ENCODE measurements around the gene DUSP10.

The DUSP10 gene

DNA sequence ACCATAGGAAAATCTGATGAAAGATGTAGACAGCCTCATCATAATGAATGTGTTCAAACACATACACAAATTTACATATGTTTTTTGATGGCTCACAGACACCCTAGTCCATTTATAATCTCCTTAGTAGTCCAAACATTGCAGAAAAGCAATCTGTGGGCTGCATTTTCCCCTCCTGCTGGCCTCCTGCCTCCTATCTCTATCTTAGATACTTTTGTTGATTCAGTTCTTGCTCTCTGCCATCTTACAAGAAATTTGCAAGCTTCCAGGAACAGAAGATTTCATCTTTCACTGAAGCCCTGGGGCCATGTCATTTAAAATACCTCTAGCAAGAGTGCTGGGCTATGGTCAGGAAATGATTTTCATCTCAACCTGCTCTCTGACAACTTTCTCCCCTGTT is 50.6 kb downstream of the DUSP10 start:
- Mint-ChIP-seq H3K27ac (no peak overlapping the region), H3K27me3 (no peaks in the 10 kb centered on the region), H3K9me3 (peaks cover 8% of the 10 kb centered on the region), H3K4me1 (ENCODE audit: low read depth) (peaks cover 9% of the 10 kb centered on the region), H3K36me3 (ENCODE audit: low read depth) (no peaks in the 10 kb centered on the region), H3K4me3 (no peak overlapping the region)
- DNase-seq: no peak

- no peak for DNase-seq
- Mint-ChIP-seq H3K27ac (no peak overlapping the region), H3K36me3 (ENCODE audit: low read depth) (no peaks in the 10 kb centered on the region), H3K4me1 (ENCODE audit: low read depth) (peaks cover 9% of the 10 kb centered on the region), H3K4me3 (no peak overlapping the region), H3K27me3 (no peaks in the 10 kb centered on the region), H3K9me3 (peaks cover 8% of the 10 kb centered on the region)
Measured at GRCh38 chr1:221690858-221691257, 51.0 kb downstream of the DUSP10 start.

GRCh38 chr1:221689138-221689537 is 52.8 kb downstream of the DUSP10 start:
- DNase-seq: no peak

DNA sequence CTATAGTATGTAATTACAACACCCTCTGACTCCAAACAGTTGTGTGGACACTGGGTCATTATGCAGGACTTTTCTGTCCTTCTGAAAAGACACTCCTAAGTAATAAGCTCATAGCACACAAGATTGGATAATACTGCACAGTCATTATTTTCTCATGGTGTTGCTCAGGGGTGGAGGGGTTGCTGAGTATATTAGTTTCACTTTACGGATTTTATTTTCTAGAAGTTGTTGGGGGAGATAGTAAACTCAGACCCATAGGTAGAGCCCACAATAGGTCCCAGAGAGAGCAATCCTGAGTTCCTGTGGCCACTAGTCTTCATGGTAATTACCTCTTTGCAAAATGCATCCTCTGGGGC is 53.4 kb downstream of the DUSP10 start:
- Mint-ChIP-seq H3K36me3 (ENCODE audit: low read depth) (no peaks in the 10 kb centered on the region), H3K27me3 (no peaks in the 10 kb centered on the region), H3K9me3 (peaks cover 4% of the 10 kb centered on the region), H3K4me1 (ENCODE audit: low read depth) (peaks cover 9% of the 10 kb centered on the region), H3K4me3 (no peak overlapping the region), H3K27ac (no peak overlapping the region)
- no peak for DNase-seq

More at GRCh38 chr1:221689138-221689537, 52.8 kb downstream of the DUSP10 start:
- Mint-ChIP-seq H3K27me3 (no peaks in the 10 kb centered on the region), H3K4me3 (no peak overlapping the region), H3K36me3 (ENCODE audit: low read depth) (no peaks in the 10 kb centered on the region), H3K27ac (no peak overlapping the region), H3K9me3 (peaks cover 8% of the 10 kb centered on the region), H3K4me1 (ENCODE audit: low read depth) (peaks cover 9% of the 10 kb centered on the region)

DNA sequence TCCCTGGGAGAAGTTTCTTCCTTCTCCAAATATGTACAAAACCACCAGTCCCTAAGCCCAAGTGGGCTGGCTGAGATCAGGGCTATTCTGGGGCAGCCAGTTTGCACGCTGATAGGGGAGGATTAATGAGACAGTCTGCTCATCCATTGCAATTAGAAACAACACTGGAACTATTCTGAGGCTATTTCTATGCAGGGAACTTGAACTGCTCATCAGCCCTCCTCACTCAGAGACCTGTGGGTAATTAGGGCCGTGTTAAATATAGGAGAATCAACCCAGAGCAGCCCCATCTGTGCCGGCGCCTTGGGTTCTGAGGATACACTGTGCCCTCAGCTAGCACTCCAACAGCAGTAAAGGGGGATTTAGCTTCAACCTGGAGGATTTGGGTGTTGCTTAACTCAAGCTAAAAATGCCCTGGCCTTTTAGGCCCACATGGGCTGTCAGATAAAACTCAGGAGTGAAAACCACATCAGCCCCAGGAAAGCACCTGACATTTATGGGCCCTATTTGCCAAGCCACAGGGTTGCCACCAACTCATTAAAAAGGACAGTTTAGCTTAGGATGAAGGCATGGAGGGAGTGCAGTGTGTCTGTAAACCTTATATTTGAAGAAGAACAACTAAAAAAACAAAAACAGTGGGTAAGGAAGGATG is 53.9 kb downstream of the DUSP10 start:
- no peak for DNase-seq
- peaks cover 9% of the 10 kb centered on the region for H3K4me1 Mint-ChIP-seq (ENCODE audit: low read depth)
- H3K9me3 Mint-ChIP-seq: no peaks in the 10 kb centered on the region
- no peaks in the 10 kb centered on the region for H3K27me3 Mint-ChIP-seq
- H3K27ac Mint-ChIP-seq: no peak overlapping the region
- H3K4me3 Mint-ChIP-seq: no peak overlapping the region
- H3K36me3 Mint-ChIP-seq (ENCODE audit: low read depth): no peaks in the 10 kb centered on the region

DNA sequence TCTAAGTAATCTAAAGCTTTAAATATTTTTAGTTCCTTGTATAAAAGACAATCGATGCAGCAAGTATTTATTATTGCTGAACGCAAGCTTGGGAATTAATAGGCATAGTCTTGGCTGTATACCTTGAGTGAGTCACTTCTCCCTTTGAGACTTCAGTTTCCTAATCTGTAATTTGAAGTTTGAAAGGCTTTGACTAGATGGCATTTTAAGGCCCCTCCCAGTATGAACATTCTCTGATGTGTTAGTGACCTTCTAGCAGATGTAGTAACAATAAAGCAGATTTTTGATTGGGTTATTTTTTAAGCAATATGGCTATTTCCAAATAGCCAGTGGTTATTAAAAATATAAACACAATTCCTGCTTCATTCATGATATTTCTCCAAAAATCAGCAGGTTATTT is 58.2 kb downstream of the DUSP10 start:
- no peak for DNase-seq
- Mint-ChIP-seq H3K9me3 (peaks cover 7% of the 10 kb centered on the region), H3K36me3 (ENCODE audit: low read depth) (no peaks in the 10 kb centered on the region), H3K4me3 (no peak overlapping the region), H3K27ac (no peak overlapping the region), H3K27me3 (no peaks in the 10 kb centered on the region), H3K4me1 (ENCODE audit: low read depth) (peaks cover 4% of the 10 kb centered on the region)

GRCh38 chr1:221680085-221680484 is 61.8 kb downstream of the DUSP10 start:
- no peak overlapping the region for H3K4me3 Mint-ChIP-seq
- no peak for DNase-seq
- H3K9me3 Mint-ChIP-seq: peaks cover 7% of the 10 kb centered on the region
- H3K36me3 Mint-ChIP-seq (ENCODE audit: low read depth): no peaks in the 10 kb centered on the region
- no peak overlapping the region for H3K27ac Mint-ChIP-seq
- H3K4me1 Mint-ChIP-seq (ENCODE audit: low read depth): peaks cover 5% of the 10 kb centered on the region
- H3K27me3 Mint-ChIP-seq: no peaks in the 10 kb centered on the region

DNA sequence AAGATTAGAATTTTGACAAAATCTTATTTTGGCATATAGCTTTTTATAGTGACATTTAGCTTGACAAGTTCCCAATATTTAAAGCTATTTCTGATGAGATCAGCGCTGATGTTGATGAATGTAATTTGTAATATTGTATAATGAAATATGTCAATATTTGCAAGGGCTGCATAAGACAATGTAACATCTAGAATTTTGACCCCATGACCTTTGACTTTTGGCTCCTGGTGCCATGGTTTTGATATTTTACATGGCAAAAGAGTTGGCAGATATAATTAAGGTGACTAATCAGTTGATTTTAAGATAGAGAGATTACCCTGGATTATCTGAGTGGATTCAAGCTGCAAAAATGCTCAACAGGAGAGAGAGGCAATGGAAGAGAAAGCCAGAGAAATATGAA is 63.9 kb downstream of the DUSP10 start:
- DNase-seq: no peak
- H3K4me3 Mint-ChIP-seq: no peak overlapping the region
- no peak overlapping the region for H3K27ac Mint-ChIP-seq
- H3K4me1 Mint-ChIP-seq (ENCODE audit: low read depth): peaks cover 5% of the 10 kb centered on the region
- peaks cover 7% of the 10 kb centered on the region for H3K9me3 Mint-ChIP-seq
- H3K27me3 Mint-ChIP-seq: no peaks in the 10 kb centered on the region
- H3K36me3 Mint-ChIP-seq (ENCODE audit: low read depth): no peaks in the 10 kb centered on the region

GRCh38 chr1:221675880-221676800 is 65.7 kb downstream of the DUSP10 start:
- Mint-ChIP-seq H3K27ac (no peak overlapping the region), H3K27me3 (no peaks in the 10 kb centered on the region), H3K9me3 (peaks cover 7% of the 10 kb centered on the region), H3K4me1 (ENCODE audit: low read depth) (peaks cover 5% of the 10 kb centered on the region), H3K4me3 (no peak overlapping the region), H3K36me3 (ENCODE audit: low read depth) (no peaks in the 10 kb centered on the region)
- DNase-seq: no peak

GRCh38 chr1:221672965-221673364 is 68.9 kb downstream of the DUSP10 start:
- DNase-seq: no peak
- Mint-ChIP-seq H3K27me3 (peaks cover 5% of the 10 kb centered on the region), H3K4me1 (ENCODE audit: low read depth) (no peaks in the 10 kb centered on the region), H3K4me3 (no peak overlapping the region), H3K27ac (no peak overlapping the region), H3K36me3 (ENCODE audit: low read depth) (no peaks in the 10 kb centered on the region), H3K9me3 (no peaks in the 10 kb centered on the region)

DNA sequence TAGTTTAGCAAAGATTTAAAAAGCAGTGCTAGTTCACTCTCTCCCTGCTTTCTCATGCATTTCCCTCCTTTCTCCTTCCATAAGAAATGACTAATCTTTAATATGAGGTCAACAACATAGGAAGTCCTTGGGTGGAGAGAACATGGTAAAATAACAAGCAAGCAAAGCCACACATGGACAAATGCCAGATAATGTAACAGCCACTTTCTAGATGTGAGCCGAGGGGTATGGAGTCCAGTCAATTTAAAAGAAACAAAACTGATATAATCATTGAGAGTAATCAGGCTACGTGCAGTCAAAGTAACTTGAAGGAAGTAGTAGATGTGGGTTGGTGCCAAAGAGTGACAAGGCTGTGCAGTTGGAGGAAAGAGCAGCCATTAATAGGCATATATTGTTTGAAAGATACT is 69.6 kb downstream of the DUSP10 start:
- H3K9me3 Mint-ChIP-seq: no peaks in the 10 kb centered on the region
- H3K27ac Mint-ChIP-seq: no peak overlapping the region
- H3K4me3 Mint-ChIP-seq: no peak overlapping the region
- DNase-seq: no peak
- H3K36me3 Mint-ChIP-seq (ENCODE audit: low read depth): no peaks in the 10 kb centered on the region
- peaks cover 7% of the 10 kb centered on the region for H3K4me1 Mint-ChIP-seq (ENCODE audit: low read depth)
- peaks cover 10% of the 10 kb centered on the region for H3K27me3 Mint-ChIP-seq

DNA sequence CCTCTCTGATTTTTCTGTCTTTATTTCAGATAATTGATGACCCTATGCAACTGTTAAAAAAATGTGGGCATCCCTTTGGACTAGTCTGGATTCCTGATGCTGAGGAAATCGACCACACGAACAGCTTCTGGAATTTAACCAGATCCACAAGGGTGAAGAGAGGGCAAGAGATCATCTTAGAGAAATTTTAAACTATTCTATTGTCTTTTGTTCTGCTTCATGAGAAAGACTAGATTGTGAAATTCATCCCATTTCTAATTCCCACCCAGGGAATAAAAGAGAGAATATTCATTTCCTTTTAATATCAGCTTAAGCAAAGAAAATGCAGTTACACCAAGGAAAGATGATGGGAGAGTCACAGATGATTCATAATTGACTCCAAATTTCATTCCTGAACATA is 71.8 kb downstream of the DUSP10 start:
- Mint-ChIP-seq H3K36me3 (ENCODE audit: low read depth) (no peaks in the 10 kb centered on the region), H3K9me3 (no peaks in the 10 kb centered on the region), H3K4me3 (no peak overlapping the region), H3K27ac (no peak overlapping the region), H3K4me1 (ENCODE audit: low read depth) (peaks cover 8% of the 10 kb centered on the region), H3K27me3 (peaks cover 10% of the 10 kb centered on the region)
- DNase-seq: no peak

- no peak overlapping the region for H3K27ac Mint-ChIP-seq
- no peaks in the 10 kb centered on the region for H3K9me3 Mint-ChIP-seq
- peaks cover 10% of the 10 kb centered on the region for H3K27me3 Mint-ChIP-seq
- DNase-seq: no peak
- no peaks in the 10 kb centered on the region for H3K36me3 Mint-ChIP-seq (ENCODE audit: low read depth)
- H3K4me3 Mint-ChIP-seq: no peak overlapping the region
- peaks cover 8% of the 10 kb centered on the region for H3K4me1 Mint-ChIP-seq (ENCODE audit: low read depth)
Measured at GRCh38 chr1:221669441-221669840, 72.4 kb downstream of the DUSP10 start.

GRCh38 chr1:221667504-221667903 is 74.4 kb downstream of the DUSP10 start:
- H3K27ac Mint-ChIP-seq: no peak overlapping the region
- peaks cover 8% of the 10 kb centered on the region for H3K4me1 Mint-ChIP-seq (ENCODE audit: low read depth)
- no peaks in the 10 kb centered on the region for H3K9me3 Mint-ChIP-seq
- H3K36me3 Mint-ChIP-seq (ENCODE audit: low read depth): no peaks in the 10 kb centered on the region
- H3K27me3 Mint-ChIP-seq: peaks cover 10% of the 10 kb centered on the region
- no peak overlapping the region for H3K4me3 Mint-ChIP-seq
- DNase-seq: no peak

DNA sequence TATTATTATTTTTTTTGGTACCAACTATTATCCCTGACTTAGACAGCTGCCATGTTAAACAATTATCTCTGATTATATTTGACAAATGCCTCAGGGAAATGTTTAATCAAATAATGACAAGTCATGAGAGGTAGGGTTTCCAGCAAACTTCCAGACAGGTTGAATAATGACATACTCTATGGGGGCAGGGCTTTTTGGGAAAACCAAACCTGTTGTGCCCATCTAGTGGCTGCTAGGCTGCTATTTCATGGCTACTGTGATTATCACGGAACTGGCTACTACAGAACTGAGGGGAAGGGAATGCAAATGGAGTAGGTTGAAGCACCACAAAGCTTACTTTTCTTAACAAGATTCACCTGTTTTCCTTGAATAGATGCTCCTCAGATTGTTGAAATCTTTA is 77.6 kb downstream of the DUSP10 start:
- Mint-ChIP-seq H3K9me3 (no peaks in the 10 kb centered on the region), H3K27me3 (peaks cover 6% of the 10 kb centered on the region), H3K36me3 (ENCODE audit: low read depth) (no peaks in the 10 kb centered on the region), H3K4me3 (no peak overlapping the region), H3K4me1 (ENCODE audit: low read depth) (peaks cover 13% of the 10 kb centered on the region), H3K27ac (no peak overlapping the region)
- no peak for DNase-seq
